Loucy (cell line): ENCODE data around the gene LIN52.

Experiments
- EZH2phosphoT487 ChIP-seq: fragments of 200-600 bp; IDR thresholded peaks from 2 replicates; pipeline ENCODE4 v1.6.1; 2018; ENCODE audit warnings: antibody characterized with exemption, mild to moderate bottlenecking, moderate library complexity, borderline replicate concordance
- TF ChIP-seq, protein P1 (sequence below): fragments of 200-600 bp; sonication (generic); conservative IDR thresholded peaks from 2 replicates; pipeline ENCODE4 v1.5.1; 2014; ENCODE audit warnings: mild to moderate bottlenecking, antibody characterized with exemption, low read length

DNA sequence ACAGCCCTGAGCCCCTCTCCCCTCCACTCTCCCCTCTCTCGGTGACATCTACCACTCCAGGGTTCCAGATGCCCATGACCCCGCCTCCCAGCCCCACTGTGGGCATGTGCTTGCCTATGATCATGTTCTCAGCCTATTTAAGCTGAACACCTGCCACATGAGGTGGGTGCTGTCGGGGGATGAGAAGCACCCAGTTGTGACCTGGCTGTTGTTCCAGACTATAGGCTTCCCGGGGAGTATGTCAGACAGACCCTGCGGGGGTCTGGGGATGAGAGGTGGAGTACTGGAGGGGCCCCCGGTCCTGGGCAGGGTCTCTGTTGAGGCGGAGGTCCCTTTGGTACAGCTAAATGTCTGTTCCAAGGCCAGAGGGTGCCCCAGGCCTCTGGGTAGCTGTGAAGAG lies 160.5 kb downstream of the LIN52 start:
- TF ChIP-seq, protein P1, sequence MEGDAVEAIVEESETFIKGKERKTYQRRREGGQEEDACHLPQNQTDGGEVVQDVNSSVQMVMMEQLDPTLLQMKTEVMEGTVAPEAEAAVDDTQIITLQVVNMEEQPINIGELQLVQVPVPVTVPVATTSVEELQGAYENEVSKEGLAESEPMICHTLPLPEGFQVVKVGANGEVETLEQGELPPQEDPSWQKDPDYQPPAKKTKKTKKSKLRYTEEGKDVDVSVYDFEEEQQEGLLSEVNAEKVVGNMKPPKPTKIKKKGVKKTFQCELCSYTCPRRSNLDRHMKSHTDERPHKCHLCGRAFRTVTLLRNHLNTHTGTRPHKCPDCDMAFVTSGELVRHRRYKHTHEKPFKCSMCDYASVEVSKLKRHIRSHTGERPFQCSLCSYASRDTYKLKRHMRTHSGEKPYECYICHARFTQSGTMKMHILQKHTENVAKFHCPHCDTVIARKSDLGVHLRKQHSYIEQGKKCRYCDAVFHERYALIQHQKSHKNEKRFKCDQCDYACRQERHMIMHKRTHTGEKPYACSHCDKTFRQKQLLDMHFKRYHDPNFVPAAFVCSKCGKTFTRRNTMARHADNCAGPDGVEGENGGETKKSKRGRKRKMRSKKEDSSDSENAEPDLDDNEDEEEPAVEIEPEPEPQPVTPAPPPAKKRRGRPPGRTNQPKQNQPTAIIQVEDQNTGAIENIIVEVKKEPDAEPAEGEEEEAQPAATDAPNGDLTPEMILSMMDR = no peak
- TF ChIP-seq EZH2phosphoT487 = no peak
